D721Med (cell line): ENCODE data around the gene SH3BP2.

Experiments
- DNase-seq: peaks from one replicate; pipeline ENCODE4 v3.0.0; 2011; ENCODE audit warnings: low spot score; ENCODE audit not compliant: insufficient read length
- FAIRE-seq: peaks from 2 replicates; lab custom pipeline; 2011; peaks lifted over from hg19 to GRCh38; lab: Jason Lieb, UNC
- CTCF ChIP-seq: IDR thresholded peaks from 2 replicates; pipeline ENCODE4 v1.5.1; 2012; ENCODE audit warnings: mild to moderate bottlenecking, control low read depth; ENCODE audit not compliant: insufficient read depth; ENCODE audit errors: missing control alignments

The SH3BP2 gene

GRCh38 chr4:2808001-2808400, 15.1 kb downstream of the SH3BP2 start:
- DNase-seq (no peak), FAIRE-seq (no peak)
- TF ChIP-seq CTCF = no peak

GRCh38 chr4:2809610-2810180, 16.8 kb downstream of the SH3BP2 start:
- DNase-seq (no peak), FAIRE-seq (no peak)
- TF ChIP-seq CTCF = no peak

- no peak for TF ChIP-seq CTCF
- no peak for DNase-seq
- no peak for FAIRE-seq
Measured at GRCh38 chr4:2810388-2810787, 17.5 kb downstream of the SH3BP2 start.

- no peak for TF ChIP-seq CTCF
- DNase-seq = no peak
- FAIRE-seq = no peak
Measured at GRCh38 chr4:2811830-2812611, 19.1 kb downstream of the SH3BP2 start.

GRCh38 chr4:2812612-2813354, 19.9 kb downstream of the SH3BP2 start:
- DNase-seq (no peak), FAIRE-seq (no peak)
- no peak for TF ChIP-seq CTCF

GRCh38 chr4:2813446-2814405, 20.8 kb downstream of the SH3BP2 start:
- FAIRE-seq = no peak
- no peak for TF ChIP-seq CTCF
- no peak for DNase-seq
